Activated T-helper 2 cell treated with anti-CD3 and anti-CD28 coated beads, Interferon-gamma antibody, Interleukin-2, Interleukin-4, amounts not matched to agents 10 μg/mL and 5 μg/mL and 100 μg/mL, durations not matched to agents 14 hours and 24 hours and 36 hours (primary cell): ENCODE measurements around the gene ACOT6. TPM values are rescaled to one million over a fixed set of nuclear protein-coding genes. Genes with fewer than 3 reads are reported as not detected.
"Not testable (repeated sequence)": the region's sequence is repeated elsewhere in the genome, so short reads cannot be mapped to it uniquely, and the experiment has no call there.

Experiments used
- DNase-seq: peaks from one replicate; pipeline ENCODE4 v3.0.0; 2021; ENCODE audit warnings: low spot score
- H3K27ac Mint-ChIP-seq: one replicate; pipeline ENCODE4 v1.8.0; 2021; ENCODE audit warnings: mixed read lengths
- H3K27me3 Mint-ChIP-seq: one replicate; pipeline ENCODE4 v1.8.0; 2021; ENCODE audit warnings: low read depth, mixed read lengths
- H3K36me3 Mint-ChIP-seq: one replicate; pipeline ENCODE4 v1.8.0; 2021; ENCODE audit warnings: low read depth, mixed read lengths
- H3K4me1 Mint-ChIP-seq: one replicate; pipeline ENCODE4 v1.8.0; 2021; ENCODE audit warnings: low read depth, mixed read lengths
- H3K4me3 Mint-ChIP-seq: one replicate; pipeline ENCODE4 v1.8.0; 2021; ENCODE audit warnings: low read depth, mild to moderate bottlenecking, moderate library complexity, mixed read lengths
- H3K9me3 Mint-ChIP-seq: one replicate; pipeline ENCODE4 v1.8.0; 2021; ENCODE audit warnings: mixed read lengths
- intact Hi-C: fragments of 100-400 bp; cut with micrococcal nuclease; formaldehyde crosslinking; loops from one replicate; pipeline ENCODE4 v1.15.1; 2023
- total RNA-seq: library from RNA; stranded (reverse); gene quantifications from 2 replicates; pipeline ENCODE4 v1.2.3, GENCODE V29; 2022

Gene ACOT6
- total RNA-seq, 1 donor from 2014 or later = not detected

DNA sequence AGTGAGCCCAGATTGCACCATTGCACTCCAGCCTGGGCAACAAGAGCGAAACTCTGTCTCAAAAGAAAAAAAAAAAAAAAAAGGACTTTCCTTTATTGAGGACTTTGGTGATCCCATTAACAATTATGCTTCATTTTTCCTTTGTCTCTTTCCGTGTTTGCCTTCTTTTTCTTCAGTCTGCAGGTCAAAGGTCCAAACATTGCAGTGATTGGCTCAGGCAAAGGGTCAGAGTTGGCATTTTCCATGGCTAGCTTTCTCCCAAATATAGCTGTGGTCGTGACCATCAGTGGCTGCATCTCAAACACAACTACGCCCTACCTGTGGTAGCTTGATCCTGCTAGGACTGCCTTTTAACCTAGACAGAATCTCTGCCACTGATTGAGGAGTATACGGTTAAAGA is 25.5 kb downstream of the ACOT6 start:
- Mint-ChIP-seq H3K27ac (no peak overlapping the region), H3K9me3 (no peaks in the 10 kb centered on the region), H3K4me1 (peaks cover 5% of the 10 kb centered on the region), H3K36me3 (no peaks in the 10 kb centered on the region), H3K4me3 (no peak overlapping the region), H3K27me3 (peaks cover 22% of the 10 kb centered on the region)
- DNase-seq = no peak
- intact Hi-C loops = no loop called here

DNA sequence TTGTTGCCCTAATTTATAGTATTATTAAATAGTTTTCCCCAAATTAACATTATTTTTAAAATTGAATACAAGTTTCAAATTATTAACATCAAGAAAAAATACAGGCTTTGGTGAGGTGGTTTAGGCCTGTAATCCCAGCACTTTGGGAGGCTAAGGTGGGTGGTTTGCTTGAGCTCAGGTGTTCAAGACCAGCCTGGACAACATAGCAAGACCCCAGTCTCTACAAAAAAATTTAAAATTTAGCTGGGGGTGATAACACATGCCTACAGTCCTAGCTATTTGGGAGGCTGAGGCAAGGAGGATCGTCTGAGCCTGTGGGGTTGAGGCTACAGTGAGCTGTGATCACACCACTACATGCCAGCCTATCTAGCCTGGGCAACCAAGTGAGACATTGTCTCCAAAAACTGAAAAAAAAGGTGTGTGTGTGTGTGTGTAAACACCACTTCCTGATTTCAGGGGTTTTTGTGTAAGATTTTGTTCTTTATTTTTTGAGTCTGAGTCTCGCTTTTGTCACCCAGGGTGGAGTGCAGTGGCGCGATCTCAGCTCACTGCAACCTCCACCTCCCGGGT is 28.6 kb downstream of the ACOT6 start:
- Mint-ChIP-seq H3K27me3 (peaks cover 6% of the 10 kb centered on the region), H3K4me3 (no peak overlapping the region), H3K9me3 (no peaks in the 10 kb centered on the region), H3K36me3 (no peaks in the 10 kb centered on the region), H3K27ac (no peak overlapping the region), H3K4me1 (peaks cover 12% of the 10 kb centered on the region)
- no peak for DNase-seq
- intact Hi-C loops = no loop called here

DNA sequence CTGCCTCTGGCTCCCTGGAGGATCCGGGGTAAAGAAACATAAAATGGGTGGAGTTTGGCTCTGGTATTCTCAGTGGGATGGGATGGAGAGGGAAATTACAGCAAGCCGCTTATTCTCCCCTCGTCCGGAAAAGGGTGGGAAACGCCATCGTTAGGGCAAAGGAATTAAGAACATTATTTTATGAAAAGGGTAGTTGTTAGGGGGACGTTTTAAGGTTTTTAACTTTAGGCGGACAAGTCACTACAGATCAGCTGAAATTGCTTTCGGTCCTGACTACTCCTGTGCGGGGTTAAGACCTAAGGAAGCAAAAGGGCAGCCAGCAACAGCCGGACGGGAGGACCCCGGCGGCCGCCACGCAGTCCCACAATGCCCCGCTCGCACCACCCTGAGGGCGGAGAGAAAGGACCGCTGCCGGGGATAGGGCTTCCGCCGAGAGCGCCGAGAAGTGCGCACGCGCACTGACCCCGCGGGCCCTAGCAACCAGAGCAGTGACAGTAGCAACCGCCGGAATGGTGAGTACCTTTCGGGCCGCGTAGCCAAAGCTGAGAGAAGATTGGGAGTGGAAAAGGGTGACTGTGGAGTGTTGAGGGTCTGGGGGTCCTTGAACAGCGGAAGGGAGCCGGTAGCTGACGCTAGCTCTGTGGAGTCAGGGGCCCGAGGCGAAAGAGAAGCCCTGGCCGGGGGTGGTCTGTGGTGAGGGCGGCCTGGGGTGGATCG is 32.4 kb downstream of the ACOT6 start, which contains the start of gene DNAL1:
Gene DNAL1, plus strand, starts transcription at position 456 of the 717 bp plus-strand sequence. Its CDS starts 54 bp downstream, at position 510.
- intact Hi-C loops = loop anchor here (1.0 kb wide), 1 partner anchor 68 kb away; no protein-coding TSS in a partner anchor
- peak; percentile 90 for DNase-seq
- H3K36me3 Mint-ChIP-seq = no peaks in the 10 kb centered on the region
- H3K27me3 Mint-ChIP-seq = no peaks in the 10 kb centered on the region
- peak within 1 kb of the TSS; percentile 90 for H3K27ac Mint-ChIP-seq
- H3K9me3 Mint-ChIP-seq = no peaks in the 10 kb centered on the region
- peak within 1 kb of the TSS; percentile 90 for H3K4me3 Mint-ChIP-seq
- peaks cover 12% of the 10 kb centered on the region for H3K4me1 Mint-ChIP-seq

DNA sequence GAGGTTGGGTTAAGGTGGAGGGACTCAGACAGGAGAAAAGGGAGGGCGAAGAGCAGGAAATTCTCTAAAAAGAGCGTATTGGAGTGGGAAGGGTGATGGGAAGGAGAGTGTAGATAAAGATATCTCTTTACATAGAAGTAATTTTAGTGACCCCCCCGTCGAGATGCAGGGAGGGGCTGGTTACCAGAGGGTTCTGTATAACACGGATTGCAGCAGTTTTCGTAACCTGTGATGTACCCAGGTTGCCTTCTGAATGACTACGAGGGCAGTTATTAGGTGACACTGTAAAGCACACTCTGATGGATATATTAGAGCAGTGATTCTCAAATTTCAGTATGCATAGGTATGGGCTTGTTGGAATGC is 32.9 kb downstream of the ACOT6 start:
- H3K9me3 Mint-ChIP-seq = no peaks in the 10 kb centered on the region
- H3K36me3 Mint-ChIP-seq = no peaks in the 10 kb centered on the region
- H3K4me3 Mint-ChIP-seq = peak overlapping the region; percentile 90
- peaks cover 12% of the 10 kb centered on the region for H3K4me1 Mint-ChIP-seq
- no peaks in the 10 kb centered on the region for H3K27me3 Mint-ChIP-seq
- no peak for DNase-seq
- peak overlapping the region; percentile 90 for H3K27ac Mint-ChIP-seq
- intact Hi-C loops = no loop called here

DNA sequence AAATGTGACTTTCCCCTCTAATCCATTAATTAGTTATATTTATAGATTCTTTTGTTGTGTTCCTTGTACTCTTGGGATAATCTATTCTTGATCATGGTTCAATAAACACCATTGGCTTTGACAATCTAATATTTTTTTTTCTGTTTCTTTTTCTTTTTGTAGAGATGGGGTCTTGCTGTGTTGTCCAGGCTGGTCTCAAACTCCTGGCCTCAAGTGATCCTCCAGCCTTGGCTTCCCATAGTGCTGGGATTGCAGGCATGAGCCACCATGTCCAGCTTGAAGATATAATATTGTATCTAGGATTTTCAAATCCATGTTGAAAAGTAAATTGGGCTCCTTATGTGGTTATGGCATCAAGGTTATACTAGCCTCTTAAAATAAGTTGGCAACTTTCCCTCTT is 38.7 kb downstream of the ACOT6 start:
- intact Hi-C loops = no loop called here
- no peak for DNase-seq
- Mint-ChIP-seq H3K4me1 (no peaks in the 10 kb centered on the region), H3K27ac (no peak overlapping the region), H3K4me3 (no peak overlapping the region), H3K27me3 (no peaks in the 10 kb centered on the region), H3K36me3 (peaks cover 3% of the 10 kb centered on the region), H3K9me3 (no peaks in the 10 kb centered on the region)

DNA sequence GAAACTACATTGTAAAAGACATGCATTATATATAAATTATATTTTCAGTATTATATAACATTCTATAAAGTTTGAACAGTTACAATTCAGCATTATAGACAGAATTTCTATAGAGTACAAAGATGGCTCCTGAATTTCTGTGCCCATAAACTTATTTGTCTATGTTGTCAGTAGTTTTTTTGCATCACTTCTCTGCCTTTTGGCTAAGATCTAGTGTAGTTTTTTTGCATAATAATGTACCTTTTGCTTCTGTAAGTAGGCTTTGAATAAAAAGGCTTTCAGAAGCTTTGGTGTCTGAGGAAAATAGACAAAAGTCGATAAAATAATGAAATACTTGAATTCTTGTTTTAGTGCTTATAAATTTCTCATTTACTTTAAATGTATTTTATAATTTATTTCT is 43.5 kb downstream of the ACOT6 start:
- peaks cover 3% of the 10 kb centered on the region for H3K36me3 Mint-ChIP-seq
- H3K9me3 Mint-ChIP-seq = no peaks in the 10 kb centered on the region
- H3K4me3 Mint-ChIP-seq = no peak overlapping the region
- no peak overlapping the region for H3K27ac Mint-ChIP-seq
- no peak for DNase-seq
- no peaks in the 10 kb centered on the region for H3K4me1 Mint-ChIP-seq
- no peaks in the 10 kb centered on the region for H3K27me3 Mint-ChIP-seq
- intact Hi-C loops = no loop called here

DNA sequence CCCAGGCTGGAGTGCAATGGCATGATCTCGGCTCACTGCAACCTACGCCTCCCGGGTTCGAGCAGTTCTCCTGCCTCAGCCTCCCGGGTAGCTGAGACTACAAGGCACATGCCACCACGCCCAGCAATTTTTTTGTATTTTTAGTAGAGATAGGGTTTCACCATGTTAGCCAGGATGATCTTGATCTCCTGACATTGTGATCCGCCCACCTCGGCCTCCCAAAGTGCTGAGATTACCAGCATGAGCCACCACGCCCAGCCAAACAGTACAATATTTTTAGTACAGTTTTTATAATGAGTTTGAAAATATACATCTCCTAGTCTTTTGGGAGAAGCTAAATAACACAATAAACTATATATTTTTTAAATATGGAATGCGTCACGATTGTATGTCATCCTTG is 46.9 kb downstream of the ACOT6 start:
- H3K9me3 Mint-ChIP-seq, H3K4me1 Mint-ChIP-seq, H3K27me3 Mint-ChIP-seq, H3K36me3 Mint-ChIP-seq, DNase-seq, intact Hi-C loops, H3K27ac Mint-ChIP-seq, H3K4me3 Mint-ChIP-seq: not testable (repeated sequence)

DNA sequence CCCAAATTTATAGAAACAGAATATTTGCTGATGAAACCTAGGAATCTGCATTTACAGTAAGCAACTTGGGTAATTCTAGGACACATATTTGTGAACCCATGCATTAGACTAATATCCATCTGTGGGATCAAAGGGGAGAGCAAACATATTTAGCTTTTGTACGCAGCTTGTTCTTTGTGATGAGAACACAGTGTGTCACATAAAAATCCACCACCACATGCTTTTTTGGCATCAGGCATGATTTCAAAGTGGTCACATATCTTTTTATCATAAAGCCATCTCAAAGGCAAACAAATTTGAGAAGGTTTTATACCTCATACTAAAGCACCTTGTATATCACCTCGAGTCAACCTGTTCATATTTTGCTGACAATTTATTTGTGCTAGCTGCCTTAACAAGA is 48.2 kb downstream of the ACOT6 start:
- no peak overlapping the region for H3K27ac Mint-ChIP-seq
- H3K4me1 Mint-ChIP-seq = no peaks in the 10 kb centered on the region
- DNase-seq = no peak
- H3K36me3 Mint-ChIP-seq = no peaks in the 10 kb centered on the region
- H3K4me3 Mint-ChIP-seq = no peak overlapping the region
- intact Hi-C loops = no loop called here
- H3K9me3 Mint-ChIP-seq = no peaks in the 10 kb centered on the region
- no peaks in the 10 kb centered on the region for H3K27me3 Mint-ChIP-seq

DNA sequence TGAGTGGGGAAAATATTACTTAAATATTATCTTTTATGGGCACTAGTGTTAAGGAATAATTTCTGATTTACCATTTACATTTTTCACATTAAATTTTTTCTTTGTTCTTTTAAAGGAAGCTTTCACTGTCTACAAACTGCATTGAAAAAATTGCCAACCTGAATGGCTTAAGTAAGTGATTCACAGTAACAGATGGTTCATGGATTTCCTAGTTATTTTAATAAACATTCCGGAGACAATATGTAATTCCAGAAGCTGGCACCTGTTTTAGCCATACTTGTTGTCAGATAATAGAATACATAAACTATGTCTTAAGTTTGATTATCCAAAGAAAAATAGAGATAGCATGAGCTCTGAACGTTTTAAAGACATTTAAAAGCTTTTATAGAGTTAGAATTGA is 49.6 kb downstream of the ACOT6 start:
- no peak overlapping the region for H3K27ac Mint-ChIP-seq
- no peaks in the 10 kb centered on the region for H3K9me3 Mint-ChIP-seq
- intact Hi-C loops = no loop called here
- no peaks in the 10 kb centered on the region for H3K4me1 Mint-ChIP-seq
- H3K27me3 Mint-ChIP-seq = no peaks in the 10 kb centered on the region
- H3K36me3 Mint-ChIP-seq = no peaks in the 10 kb centered on the region
- no peak for DNase-seq
- no peak overlapping the region for H3K4me3 Mint-ChIP-seq

DNA sequence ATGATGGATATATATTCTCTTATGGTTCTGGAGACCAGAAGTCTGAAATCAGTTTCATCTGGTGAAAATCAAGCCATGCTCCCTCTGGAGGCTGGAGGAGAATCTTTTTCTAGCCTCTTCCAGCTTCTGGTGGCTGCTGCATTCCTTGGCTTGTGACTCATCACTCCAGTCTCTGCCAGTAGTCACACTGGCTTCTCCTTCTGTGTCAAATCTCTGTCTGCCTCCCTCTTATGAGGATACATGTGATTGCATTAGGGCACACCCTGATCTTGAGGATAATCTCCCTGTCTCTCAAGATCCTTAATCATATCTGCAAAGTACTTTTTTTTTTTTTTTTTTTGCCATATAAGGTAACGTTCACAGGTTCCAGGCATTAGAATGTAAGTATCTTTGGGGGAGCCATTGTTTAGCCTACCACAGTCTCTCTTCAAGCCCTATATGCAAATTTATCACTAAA is 50.2 kb downstream of the ACOT6 start:
- H3K9me3 Mint-ChIP-seq = no peaks in the 10 kb centered on the region
- H3K4me1 Mint-ChIP-seq = no peaks in the 10 kb centered on the region
- intact Hi-C loops = no loop called here
- DNase-seq = no peak
- H3K36me3 Mint-ChIP-seq = no peaks in the 10 kb centered on the region
- H3K4me3 Mint-ChIP-seq = no peak overlapping the region
- no peaks in the 10 kb centered on the region for H3K27me3 Mint-ChIP-seq
- no peak overlapping the region for H3K27ac Mint-ChIP-seq

DNA sequence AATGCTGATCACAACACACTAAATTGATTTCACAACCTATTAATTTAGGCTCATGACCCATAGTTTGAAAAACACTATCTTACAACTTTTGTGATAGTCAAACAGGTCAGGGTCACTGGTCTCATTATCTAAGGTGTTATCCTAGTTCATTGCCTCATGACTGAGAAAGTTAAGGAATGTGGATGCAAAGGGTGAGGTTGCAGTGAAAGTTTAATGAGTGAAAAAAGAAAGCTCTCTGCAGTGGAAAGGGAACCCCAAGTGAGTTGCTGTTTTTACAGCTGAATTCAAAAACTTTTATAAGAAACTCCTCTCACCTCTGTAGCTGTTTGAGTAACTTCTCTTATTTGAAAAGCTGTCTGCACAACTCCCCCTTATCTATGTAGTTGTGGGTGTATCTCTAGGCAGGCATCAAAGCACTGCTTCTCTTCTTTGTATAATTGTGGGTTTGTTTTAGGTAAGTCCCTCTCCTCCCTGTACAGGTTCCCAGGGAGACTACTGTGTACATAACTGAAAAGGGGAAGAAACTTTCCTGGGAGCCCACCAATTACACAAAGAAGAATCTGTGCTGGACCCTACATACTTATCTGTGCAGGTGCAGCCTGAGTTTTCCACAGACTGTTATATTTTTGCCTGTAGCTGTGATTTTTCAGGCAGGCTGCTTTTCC is 51.4 kb downstream of the ACOT6 start:
- Mint-ChIP-seq H3K27ac (no peak overlapping the region), H3K4me1 (no peaks in the 10 kb centered on the region), H3K4me3 (no peak overlapping the region), H3K27me3 (no peaks in the 10 kb centered on the region), H3K9me3 (no peaks in the 10 kb centered on the region), H3K36me3 (no peaks in the 10 kb centered on the region)
- intact Hi-C loops = no loop called here
- no peak for DNase-seq

DNA sequence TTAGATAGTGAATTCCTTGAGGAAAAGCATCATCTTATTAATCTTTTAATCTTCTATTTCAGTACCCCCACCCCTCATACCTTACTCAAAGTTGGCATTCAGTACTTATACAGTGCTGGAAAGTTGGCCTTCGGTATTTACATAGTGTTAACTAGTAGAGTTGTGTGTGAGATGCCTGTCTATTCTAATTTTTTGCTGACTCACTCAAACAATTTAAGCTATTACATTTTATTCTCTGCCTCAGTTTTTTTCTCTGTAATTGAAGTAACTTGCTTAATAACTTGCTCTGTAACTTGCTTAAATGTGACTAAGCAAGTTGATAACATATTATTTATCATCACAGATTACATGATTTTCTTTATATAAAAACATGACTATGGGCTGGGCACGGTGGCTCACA is 52.8 kb downstream of the ACOT6 start:
- no peaks in the 10 kb centered on the region for H3K4me1 Mint-ChIP-seq

DNA sequence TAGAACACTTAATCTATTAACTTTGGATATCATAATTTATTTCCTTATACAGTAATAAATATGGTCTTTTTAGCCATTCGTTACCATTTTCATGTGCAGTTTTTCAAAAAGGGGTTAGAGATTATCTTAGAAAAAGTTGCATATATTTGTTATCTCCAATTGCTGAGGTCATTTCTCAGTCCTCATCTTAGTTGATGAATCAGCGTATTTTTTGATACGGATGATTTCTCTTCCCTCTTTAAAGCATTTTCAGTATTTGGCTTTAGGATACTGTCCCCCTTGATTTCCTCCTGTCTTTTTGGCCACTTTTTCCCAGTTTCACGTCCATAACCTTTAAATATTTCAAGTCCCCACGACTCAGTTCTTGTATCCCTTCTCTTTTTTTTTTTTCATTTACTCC is 54.3 kb downstream of the ACOT6 start:
- no peaks in the 10 kb centered on the region for H3K9me3 Mint-ChIP-seq
- H3K27me3 Mint-ChIP-seq = no peaks in the 10 kb centered on the region
- no peak overlapping the region for H3K27ac Mint-ChIP-seq
- DNase-seq = no peak
- no peaks in the 10 kb centered on the region for H3K36me3 Mint-ChIP-seq
- intact Hi-C loops = no loop called here
- H3K4me1 Mint-ChIP-seq = no peaks in the 10 kb centered on the region
- H3K4me3 Mint-ChIP-seq = no peak overlapping the region

More for the DNA sequence above, 52.8 kb downstream of the ACOT6 start:
- intact Hi-C loops = no loop called here
- no peaks in the 10 kb centered on the region for H3K9me3 Mint-ChIP-seq
- no peaks in the 10 kb centered on the region for H3K27me3 Mint-ChIP-seq
- no peak for DNase-seq
- no peaks in the 10 kb centered on the region for H3K36me3 Mint-ChIP-seq
- no peak overlapping the region for H3K27ac Mint-ChIP-seq
- no peak overlapping the region for H3K4me3 Mint-ChIP-seq
